ENCODE measurements around the gene IL17RE. TPM values are rescaled to one million over a fixed set of nuclear protein-coding genes. Genes with fewer than 3 reads are reported as not detected.
"Not testable (repeated sequence)": the region's sequence is repeated elsewhere in the genome, so short reads cannot be mapped to it uniquely, and the experiment has no call there.

The IL17RE gene
- total RNA-seq, 1 experiment from 2014 or later: 30.6 TPM

GRCh38 chr3:9863058-9863772 lies 39.4 kb upstream of the IL17RE start:
- TF ChIP-seq CTCF (IDR thresholded peaks at IDR 0.05; ENCODE audit: unreplicated experiment): no peak
- Mint-ChIP-seq H3K4me1 (ENCODE audit: low read depth, unreplicated experiment) (no peaks in the 10 kb centered on the region), H3K4me3 (ENCODE audit: low read depth, unreplicated experiment) (peak overlapping the region; percentile 21), H3K27me3 (ENCODE audit: unreplicated experiment) (no peaks in the 10 kb centered on the region), H3K27ac (ENCODE audit: unreplicated experiment) (no peak overlapping the region), H3K36me3 (ENCODE audit: insufficient read depth, unreplicated experiment) (no peaks in the 10 kb centered on the region), H3K9me3 (ENCODE audit: low read depth, unreplicated experiment) (no peaks in the 10 kb centered on the region)
- CTCF ChIA-PET: interaction anchor here (1.3 kb wide), 1 partner anchor 70 kb away, joined by 4 read pairs; the partner anchor contains the start of gene CRELD1
- intact Hi-C loops (cut with micrococcal nuclease; ENCODE audit: unreplicated experiment): loop anchor here (5.0 kb wide), 1 partner anchor 34 kb away; no protein-coding TSS in a partner anchor
- no TSS peak for BruUV-seq (replicated peaks)
- no peak for DNase-seq

DNA sequence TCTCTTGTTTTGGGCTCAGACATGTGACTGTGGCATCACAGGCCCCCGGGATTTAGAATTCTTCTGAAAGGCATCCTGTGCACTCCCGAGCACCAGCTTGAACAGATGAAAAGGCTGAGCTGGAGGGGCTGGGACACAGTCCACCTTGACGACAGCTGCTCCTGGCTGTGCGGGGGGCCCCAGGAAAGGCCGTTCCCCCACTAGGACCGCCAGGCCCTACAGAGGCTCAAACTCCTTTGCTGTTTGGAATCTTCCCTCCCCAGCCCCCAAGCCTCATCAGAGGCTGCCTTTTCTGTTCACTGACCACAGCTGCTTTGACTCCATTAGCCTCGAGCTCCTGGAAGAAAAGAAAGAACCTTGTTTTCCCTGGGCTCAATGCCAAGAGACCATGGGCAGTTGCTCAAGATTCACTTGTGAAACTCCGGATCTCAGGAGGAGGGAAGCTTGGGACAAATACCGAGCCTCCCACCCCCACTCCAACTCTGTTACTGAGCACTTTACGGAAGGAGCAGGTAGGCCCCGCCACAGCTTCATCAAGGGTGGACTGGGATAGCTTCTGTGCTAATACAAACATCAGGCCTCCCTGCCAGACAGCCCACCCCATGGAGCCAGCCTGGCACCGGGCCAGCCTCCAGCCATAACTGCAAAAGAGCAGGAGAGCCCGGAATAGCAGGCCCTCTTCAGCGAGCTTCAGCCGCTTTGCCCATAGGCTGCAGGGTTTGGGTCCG lies 38.3 kb upstream of the IL17RE start:
- Mint-ChIP-seq H3K9me3 (ENCODE audit: low read depth, unreplicated experiment) (no peaks in the 10 kb centered on the region), H3K4me3 (ENCODE audit: low read depth, unreplicated experiment) (no peak overlapping the region), H3K27ac (ENCODE audit: unreplicated experiment) (no peak overlapping the region), H3K27me3 (ENCODE audit: unreplicated experiment) (no peaks in the 10 kb centered on the region), H3K36me3 (ENCODE audit: insufficient read depth, unreplicated experiment) (no peaks in the 10 kb centered on the region), H3K4me1 (ENCODE audit: low read depth, unreplicated experiment) (no peaks in the 10 kb centered on the region)
- no peak for TF ChIP-seq CTCF (IDR thresholded peaks at IDR 0.05; ENCODE audit: unreplicated experiment)
- CTCF ChIA-PET: interaction anchor here (0.7 to 1.1 kb wide), 4 partner anchors 16 to 83 kb away, joined by 3 read pairs; partner anchors contain the start of genes CIDEC, IL17RC and IL17RE
- BruUV-seq (replicated peaks): no TSS peak
- peak; percentile 66 for DNase-seq
- intact Hi-C loops (cut with micrococcal nuclease; ENCODE audit: unreplicated experiment): loop anchor here (5.0 kb wide), 1 partner anchor 33 kb away; no protein-coding TSS in a partner anchor

DNA sequence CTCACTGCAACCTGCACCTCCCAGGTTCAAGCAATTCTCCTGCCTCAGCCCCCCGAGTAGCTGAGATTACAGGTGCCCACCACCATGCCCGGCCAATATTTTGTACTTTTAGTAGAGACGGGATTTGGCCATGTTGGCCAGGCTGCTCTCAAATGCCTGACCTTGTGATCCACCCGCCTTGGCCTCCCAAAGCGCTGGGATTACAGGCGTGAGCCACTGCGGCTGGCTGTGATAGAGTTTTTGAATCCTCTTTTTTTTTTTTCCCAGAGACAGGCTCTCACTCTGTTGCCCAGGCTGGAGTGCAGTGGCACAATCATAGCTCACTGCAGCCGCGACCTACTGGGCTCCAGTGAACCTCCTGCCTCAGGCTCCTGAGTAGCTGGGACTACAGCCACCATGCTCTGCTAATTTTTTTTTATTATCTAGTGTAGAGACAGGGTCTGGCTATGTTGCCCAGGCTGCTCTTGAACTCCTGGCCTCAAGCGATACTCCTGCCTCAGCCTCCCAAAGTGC lies 37.5 kb upstream of the IL17RE start:
- DNase-seq; H3K4me1 Mint-ChIP-seq (ENCODE audit: low read depth, unreplicated experiment); BruUV-seq (replicated peaks); H3K36me3 Mint-ChIP-seq (ENCODE audit: insufficient read depth, unreplicated experiment); H3K9me3 Mint-ChIP-seq (ENCODE audit: low read depth, unreplicated experiment); H3K27ac Mint-ChIP-seq (ENCODE audit: unreplicated experiment); H3K4me3 Mint-ChIP-seq (ENCODE audit: low read depth, unreplicated experiment); H3K27me3 Mint-ChIP-seq (ENCODE audit: unreplicated experiment); intact Hi-C loops (cut with micrococcal nuclease; ENCODE audit: unreplicated experiment): not testable (repeated sequence)
- CTCF ChIA-PET: interaction anchor here (0.8 to 1.1 kb wide), 2 partner anchors 37 to 82 kb away, joined by 3 read pairs; partner anchors contain the start of gene IL17RE

DNA sequence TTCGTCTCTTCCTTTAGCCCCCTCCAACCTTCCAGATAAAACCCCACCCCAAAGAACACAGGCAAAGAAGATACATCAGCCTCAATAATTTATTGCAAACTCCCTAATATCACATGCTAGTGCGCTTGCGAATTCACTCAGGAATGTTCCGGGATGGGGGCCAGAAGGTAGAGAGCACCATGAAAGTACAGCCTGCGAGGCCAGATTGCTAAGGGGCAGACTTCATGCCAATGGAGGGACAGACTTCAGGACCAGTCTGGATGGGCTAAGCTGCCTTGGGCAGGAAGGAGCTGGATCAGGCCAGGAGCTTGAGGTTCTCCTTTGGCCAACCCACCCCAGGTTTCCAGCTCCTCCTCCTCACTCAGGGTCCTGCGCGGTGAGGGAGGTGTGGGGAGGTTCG lies 36.0 kb upstream of the IL17RE start:
- Mint-ChIP-seq H3K36me3 (ENCODE audit: insufficient read depth, unreplicated experiment) (no peaks in the 10 kb centered on the region), H3K27ac (ENCODE audit: unreplicated experiment) (no peak overlapping the region)

More for the DNA sequence above, 36.0 kb upstream of the IL17RE start:
- H3K4me1 Mint-ChIP-seq (ENCODE audit: low read depth, unreplicated experiment): no peaks in the 10 kb centered on the region
- TF ChIP-seq CTCF (IDR thresholded peaks at IDR 0.05; ENCODE audit: unreplicated experiment): no peak
- no peak overlapping the region for H3K4me3 Mint-ChIP-seq (ENCODE audit: low read depth, unreplicated experiment)
- intact Hi-C loops (cut with micrococcal nuclease; ENCODE audit: unreplicated experiment): no loop called here
- CTCF ChIA-PET: no interaction called here
- no TSS peak for BruUV-seq (replicated peaks)
- H3K27me3 Mint-ChIP-seq (ENCODE audit: unreplicated experiment): no peaks in the 10 kb centered on the region
- no peak for DNase-seq
- no peaks in the 10 kb centered on the region for H3K9me3 Mint-ChIP-seq (ENCODE audit: low read depth, unreplicated experiment)

Data from Calu3 (cell line).